OCI-LY3 (cell line): ENCODE measurements around the gene ATXN7.

Experiments
- EZH2phosphoT487 ChIP-seq: fragments of 200-600 bp; shearing (Covaris generic); IDR thresholded peaks from 2 replicates; pipeline ENCODE4 v1.6.1; 2018; ENCODE audit warnings: antibody characterized with exemption, mixed run types, low read depth
- TF ChIP-seq, protein P1 (sequence below): fragments of 200-600, 300-600 bp; sonication (generic); IDR thresholded peaks from 2 replicates; pipeline ENCODE4 v1.5.1; 2014; ENCODE audit warnings: antibody characterized with exemption, low read length, low read depth

DNA sequence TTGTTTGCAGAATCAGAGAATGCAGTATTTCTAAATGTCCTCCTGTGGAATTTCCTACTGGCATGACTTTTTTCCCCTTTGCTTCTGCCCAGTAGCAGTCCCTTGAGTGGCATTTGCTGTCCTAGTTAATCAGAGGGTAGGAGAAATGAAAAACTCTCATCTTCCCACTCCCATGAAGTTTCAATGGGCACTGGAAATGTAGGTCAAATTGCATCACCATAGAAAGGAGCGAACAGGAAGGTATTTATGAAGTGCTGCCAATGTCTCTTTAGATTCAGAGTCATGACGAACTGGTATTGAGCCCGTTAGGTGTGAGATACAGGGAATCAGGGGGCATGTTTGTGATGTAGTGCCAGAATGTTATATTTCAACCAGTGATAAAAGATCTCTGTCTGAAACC is 23.2 kb downstream of the ATXN7 start:
- TF ChIP-seq, protein P1, sequence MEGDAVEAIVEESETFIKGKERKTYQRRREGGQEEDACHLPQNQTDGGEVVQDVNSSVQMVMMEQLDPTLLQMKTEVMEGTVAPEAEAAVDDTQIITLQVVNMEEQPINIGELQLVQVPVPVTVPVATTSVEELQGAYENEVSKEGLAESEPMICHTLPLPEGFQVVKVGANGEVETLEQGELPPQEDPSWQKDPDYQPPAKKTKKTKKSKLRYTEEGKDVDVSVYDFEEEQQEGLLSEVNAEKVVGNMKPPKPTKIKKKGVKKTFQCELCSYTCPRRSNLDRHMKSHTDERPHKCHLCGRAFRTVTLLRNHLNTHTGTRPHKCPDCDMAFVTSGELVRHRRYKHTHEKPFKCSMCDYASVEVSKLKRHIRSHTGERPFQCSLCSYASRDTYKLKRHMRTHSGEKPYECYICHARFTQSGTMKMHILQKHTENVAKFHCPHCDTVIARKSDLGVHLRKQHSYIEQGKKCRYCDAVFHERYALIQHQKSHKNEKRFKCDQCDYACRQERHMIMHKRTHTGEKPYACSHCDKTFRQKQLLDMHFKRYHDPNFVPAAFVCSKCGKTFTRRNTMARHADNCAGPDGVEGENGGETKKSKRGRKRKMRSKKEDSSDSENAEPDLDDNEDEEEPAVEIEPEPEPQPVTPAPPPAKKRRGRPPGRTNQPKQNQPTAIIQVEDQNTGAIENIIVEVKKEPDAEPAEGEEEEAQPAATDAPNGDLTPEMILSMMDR, result no peak
- no peak for TF ChIP-seq EZH2phosphoT487
